Measurements from ENCODE around the gene ANTKMT.

DNA sequence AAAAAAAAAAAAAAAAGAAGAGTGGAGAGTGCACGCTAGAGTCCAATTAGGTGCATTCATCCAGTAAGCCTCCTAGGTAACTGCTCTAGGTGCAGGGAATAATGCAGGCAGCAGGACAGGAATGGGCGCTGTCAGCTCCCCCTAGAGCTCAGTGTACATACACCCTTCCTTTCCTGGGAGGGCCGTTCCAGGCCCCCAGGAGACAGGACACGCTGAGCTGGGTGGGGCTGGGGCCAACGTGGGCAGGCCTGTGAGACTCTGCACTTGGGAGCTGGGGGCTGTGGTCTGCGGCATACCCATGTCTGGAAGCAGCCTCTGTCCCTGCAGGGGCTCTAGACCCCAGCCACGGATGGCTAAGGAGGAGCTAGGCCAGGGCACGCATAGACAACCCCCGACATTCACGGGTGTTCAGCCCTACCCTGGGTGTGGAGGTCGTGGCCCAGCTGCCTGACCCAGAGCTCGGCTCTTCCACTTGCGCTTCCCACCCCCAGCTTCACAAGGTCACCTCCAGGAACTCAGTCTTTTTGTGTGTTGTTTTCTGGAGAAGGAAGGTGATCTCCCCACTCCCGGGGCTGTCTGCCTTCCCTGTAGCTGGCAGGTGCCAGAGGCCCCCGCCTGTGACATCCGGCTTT is 1.0 kb upstream of the ANTKMT start:
- no peak for TF ChIP-seq POLR2AphosphoS5 (IDR thresholded peaks at IDR 0.05)
- TF ChIP-seq CTCF (IDR thresholded peaks at IDR 0.05; ENCODE audit: poor library complexity, severe bottlenecking), result peak; percentile 54
- TF ChIP-seq EZH2 (IDR thresholded peaks at IDR 0.05; ENCODE audit: borderline replicate concordance, insufficient read depth, low read length, poor library complexity, severe bottlenecking), result no peak
- TF ChIP-seq MXI1 (conservative IDR thresholded peaks at IDR 0.05; ENCODE audit: poor library complexity, severe bottlenecking), result no peak
- no peak for TF ChIP-seq TAF1 (IDR thresholded peaks at IDR 0.05; ENCODE audit: low read depth)
